BE2C (cell line): Measurements from ENCODE around the gene SOCS2. TPM values are rescaled to one million over a fixed set of nuclear protein-coding genes. Genes with fewer than 3 reads are reported as not detected.

Experiments
- DNase-seq: peaks from one replicate; pipeline ENCODE4 v3.0.0-alpha.2; 2020
- H3K27me3 ChIP-seq: fragments of 250-450 bp; sonication (Bioruptor Pico); 2 replicates; pipeline ENCODE4 v1.5.1; 2020; ENCODE audit warnings: mild to moderate bottlenecking
- H3K36me3 ChIP-seq: fragments of 250-450 bp; sonication (Bioruptor Pico); 2 replicates; pipeline ENCODE4 v1.5.1; 2020; ENCODE audit warnings: mild to moderate bottlenecking
- H3K4me1 ChIP-seq: fragments of 250-450 bp; sonication (Bioruptor Pico); 2 replicates; pipeline ENCODE4 v1.5.1; 2020
- H3K4me3 ChIP-seq: 2 replicates; pipeline ENCODE4 v1.5.1; 2011; ENCODE audit warnings: low read depth, low read length
- H3K9me3 ChIP-seq: fragments of 250-450 bp; sonication (Bioruptor Pico); 2 replicates; pipeline ENCODE4 v1.5.1; 2020
- CTCF ChIP-seq: IDR thresholded peaks from 2 replicates; pipeline ENCODE4 v1.5.1; 2012; ENCODE audit warnings: mild to moderate bottlenecking, low read depth, low read length
- polyA plus RNA-seq: library from polyadenylated mRNA; unstranded; fragments of >200 nt; gene quantifications from one replicate; pipeline ENCODE4 v1.2.1, GENCODE V29; 2012; ENCODE audit warnings: low read depth, missing spikeins; ENCODE audit not compliant: insufficient read length, insufficient read depth

The SOCS2 gene
- 1.1 TPM for polyA plus RNA-seq

GRCh38 chr12:93571925-93572711 lies at the start of gene SOCS2:
Gene SOCS2, plus strand, starts transcription at chr12:93572675. Its CDS starts 223 bp downstream, at chr12:93572898.
- H3K4me3 ChIP-seq = peak within 1 kb of the TSS; percentile 64
- peaks cover 89% of the 10 kb centered on the region for H3K27me3 ChIP-seq
- H3K9me3 ChIP-seq = no peaks in the 10 kb centered on the region
- H3K4me1 ChIP-seq = no peaks in the 10 kb centered on the region
- TF ChIP-seq CTCF = no peak
- no peaks in the 10 kb centered on the region; the same call in 1 of the 2 replicates for H3K36me3 ChIP-seq
- peak; percentile 37 for DNase-seq

GRCh38 chr12:93524386-93525133 lies 47.9 kb upstream of the SOCS2 start:
- H3K4me1 ChIP-seq = no peaks in the 10 kb centered on the region; the same call in 1 of the 2 replicates
- no peaks in the 10 kb centered on the region for H3K36me3 ChIP-seq
- no peak for DNase-seq
- H3K27me3 ChIP-seq = no peaks in the 10 kb centered on the region
- no peak overlapping the region for H3K4me3 ChIP-seq
- no peak for TF ChIP-seq CTCF
- no peaks in the 10 kb centered on the region; the same call in 1 of the 2 replicates for H3K9me3 ChIP-seq

GRCh38 chr12:93526786-93527428 lies 45.6 kb upstream of the SOCS2 start:
- no peak for TF ChIP-seq CTCF
- Histone ChIP-seq H3K4me3 (no peak overlapping the region), H3K27me3 (no peaks in the 10 kb centered on the region), H3K36me3 (no peaks in the 10 kb centered on the region), H3K4me1 (no peaks in the 10 kb centered on the region), H3K9me3 (no peaks in the 10 kb centered on the region)
- no peak for DNase-seq

- H3K4me3 ChIP-seq = no peak overlapping the region
- no peak for TF ChIP-seq CTCF
These were observed 42.1 kb upstream of the SOCS2 start for GRCh38 chr12:93530358-93530757.

GRCh38 chr12:93533310-93533709 lies 39.2 kb upstream of the SOCS2 start:
- Histone ChIP-seq H3K9me3 (no peaks in the 10 kb centered on the region), H3K4me3 (no peak overlapping the region), H3K4me1 (no peaks in the 10 kb centered on the region), H3K27me3 (no peaks in the 10 kb centered on the region), H3K36me3 (no peaks in the 10 kb centered on the region)
- no peak for TF ChIP-seq CTCF
- no peak for DNase-seq

More at GRCh38 chr12:93530358-93530757, 42.1 kb upstream of the SOCS2 start:
- Histone ChIP-seq H3K4me1 (no peaks in the 10 kb centered on the region), H3K36me3 (no peaks in the 10 kb centered on the region), H3K9me3 (no peaks in the 10 kb centered on the region), H3K27me3 (no peaks in the 10 kb centered on the region)
- DNase-seq = no peak
